ENCODE data around the gene IPO7. TPM values are rescaled to one million over a fixed set of nuclear protein-coding genes. Genes with fewer than 3 reads are reported as not detected.

The IPO7 gene
- total and polyA plus RNA-seq, 2 of the 13 experiments (the other 11 are each of a cell fraction or from before 2014, with no cell fraction given): 59.4 to 98.4 TPM

DNA sequence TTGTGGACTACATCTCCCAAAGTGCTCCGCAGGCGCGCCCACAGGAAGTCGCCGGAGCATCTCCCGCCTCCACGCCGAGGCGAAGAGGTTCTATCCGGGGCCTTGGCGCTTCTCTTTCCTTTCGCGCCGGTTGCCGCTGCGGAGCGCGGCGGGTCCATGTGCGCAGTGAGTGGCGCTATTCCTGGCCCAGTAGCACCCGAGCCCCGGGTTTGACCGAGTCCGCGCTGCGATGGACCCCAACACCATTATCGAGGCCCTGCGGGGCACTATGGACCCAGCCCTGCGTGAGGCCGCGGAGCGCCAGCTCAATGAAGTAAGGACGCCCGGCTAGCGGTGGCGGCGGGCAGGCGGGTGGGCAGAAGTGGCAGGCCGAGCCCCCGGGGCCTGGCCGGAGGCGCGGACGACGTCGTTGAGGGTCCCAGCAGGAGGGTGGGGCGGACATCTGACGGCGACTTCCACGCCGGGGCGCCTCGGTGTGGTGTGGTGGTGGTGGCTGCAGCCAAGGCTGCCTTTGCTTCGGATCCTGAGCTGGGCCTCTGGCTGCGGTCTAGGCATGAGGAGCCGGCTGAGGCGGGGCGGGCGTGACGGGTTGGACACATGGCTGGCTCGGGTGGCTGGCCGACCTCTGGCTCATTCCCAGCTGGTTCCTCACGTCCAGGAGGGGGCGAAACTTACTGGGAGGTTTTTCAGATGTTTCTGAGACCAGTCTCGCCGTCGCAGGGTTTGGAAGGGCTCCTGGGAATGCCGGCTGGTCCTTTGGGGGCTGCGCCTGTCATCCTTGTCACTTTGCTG lies at the start of gene IPO7 (continued):
- peak; percentile 74 for TF ChIP-seq REPIN1 (CRISPR knock-in tag; IDR thresholded peaks at IDR 0.05; ENCODE audit: borderline replicate concordance, low read depth)
- TF ChIP-seq ZNF274 (CRISPR knock-in tag; IDR thresholded peaks at IDR 0.05): peak; percentile 85
- TF ChIP-seq SMYD3 (CRISPR knock-in tag; IDR thresholded peaks at IDR 0.05): no peak
- TF ChIP-seq EZH2 (conservative IDR thresholded peaks at IDR 0.05; ENCODE audit: low read depth, low read length): no peak
- peak; percentile 21; the same call in 1 of the 2 replicates for TF ChIP-seq NFYB (CRISPR knock-in tag; IDR thresholded peaks at IDR 0.05)
- TF ChIP-seq NFIB (CRISPR knock-in tag; IDR thresholded peaks at IDR 0.05; ENCODE audit: borderline replicate concordance): no peak
- TF ChIP-seq, protein P1, sequence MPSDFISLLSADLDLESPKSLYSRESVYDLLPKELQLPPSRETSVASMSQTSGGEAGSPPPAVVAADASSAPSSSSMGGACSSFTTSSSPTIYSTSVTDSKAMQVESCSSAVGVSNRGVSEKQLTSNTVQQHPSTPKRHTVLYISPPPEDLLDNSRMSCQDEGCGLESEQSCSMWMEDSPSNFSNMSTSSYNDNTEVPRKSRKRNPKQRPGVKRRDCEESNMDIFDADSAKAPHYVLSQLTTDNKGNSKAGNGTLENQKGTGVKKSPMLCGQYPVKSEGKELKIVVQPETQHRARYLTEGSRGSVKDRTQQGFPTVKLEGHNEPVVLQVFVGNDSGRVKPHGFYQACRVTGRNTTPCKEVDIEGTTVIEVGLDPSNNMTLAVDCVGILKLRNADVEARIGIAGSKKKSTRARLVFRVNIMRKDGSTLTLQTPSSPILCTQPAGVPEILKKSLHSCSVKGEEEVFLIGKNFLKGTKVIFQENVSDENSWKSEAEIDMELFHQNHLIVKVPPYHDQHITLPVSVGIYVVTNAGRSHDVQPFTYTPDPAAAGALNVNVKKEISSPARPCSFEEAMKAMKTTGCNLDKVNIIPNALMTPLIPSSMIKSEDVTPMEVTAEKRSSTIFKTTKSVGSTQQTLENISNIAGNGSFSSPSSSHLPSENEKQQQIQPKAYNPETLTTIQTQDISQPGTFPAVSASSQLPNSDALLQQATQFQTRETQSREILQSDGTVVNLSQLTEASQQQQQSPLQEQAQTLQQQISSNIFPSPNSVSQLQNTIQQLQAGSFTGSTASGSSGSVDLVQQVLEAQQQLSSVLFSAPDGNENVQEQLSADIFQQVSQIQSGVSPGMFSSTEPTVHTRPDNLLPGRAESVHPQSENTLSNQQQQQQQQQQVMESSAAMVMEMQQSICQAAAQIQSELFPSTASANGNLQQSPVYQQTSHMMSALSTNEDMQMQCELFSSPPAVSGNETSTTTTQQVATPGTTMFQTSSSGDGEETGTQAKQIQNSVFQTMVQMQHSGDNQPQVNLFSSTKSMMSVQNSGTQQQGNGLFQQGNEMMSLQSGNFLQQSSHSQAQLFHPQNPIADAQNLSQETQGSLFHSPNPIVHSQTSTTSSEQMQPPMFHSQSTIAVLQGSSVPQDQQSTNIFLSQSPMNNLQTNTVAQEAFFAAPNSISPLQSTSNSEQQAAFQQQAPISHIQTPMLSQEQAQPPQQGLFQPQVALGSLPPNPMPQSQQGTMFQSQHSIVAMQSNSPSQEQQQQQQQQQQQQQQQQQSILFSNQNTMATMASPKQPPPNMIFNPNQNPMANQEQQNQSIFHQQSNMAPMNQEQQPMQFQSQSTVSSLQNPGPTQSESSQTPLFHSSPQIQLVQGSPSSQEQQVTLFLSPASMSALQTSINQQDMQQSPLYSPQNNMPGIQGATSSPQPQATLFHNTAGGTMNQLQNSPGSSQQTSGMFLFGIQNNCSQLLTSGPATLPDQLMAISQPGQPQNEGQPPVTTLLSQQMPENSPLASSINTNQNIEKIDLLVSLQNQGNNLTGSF (CRISPR knock-in tag; IDR thresholded peaks at IDR 0.05): no peak
- TF ChIP-seq, protein P2, sequence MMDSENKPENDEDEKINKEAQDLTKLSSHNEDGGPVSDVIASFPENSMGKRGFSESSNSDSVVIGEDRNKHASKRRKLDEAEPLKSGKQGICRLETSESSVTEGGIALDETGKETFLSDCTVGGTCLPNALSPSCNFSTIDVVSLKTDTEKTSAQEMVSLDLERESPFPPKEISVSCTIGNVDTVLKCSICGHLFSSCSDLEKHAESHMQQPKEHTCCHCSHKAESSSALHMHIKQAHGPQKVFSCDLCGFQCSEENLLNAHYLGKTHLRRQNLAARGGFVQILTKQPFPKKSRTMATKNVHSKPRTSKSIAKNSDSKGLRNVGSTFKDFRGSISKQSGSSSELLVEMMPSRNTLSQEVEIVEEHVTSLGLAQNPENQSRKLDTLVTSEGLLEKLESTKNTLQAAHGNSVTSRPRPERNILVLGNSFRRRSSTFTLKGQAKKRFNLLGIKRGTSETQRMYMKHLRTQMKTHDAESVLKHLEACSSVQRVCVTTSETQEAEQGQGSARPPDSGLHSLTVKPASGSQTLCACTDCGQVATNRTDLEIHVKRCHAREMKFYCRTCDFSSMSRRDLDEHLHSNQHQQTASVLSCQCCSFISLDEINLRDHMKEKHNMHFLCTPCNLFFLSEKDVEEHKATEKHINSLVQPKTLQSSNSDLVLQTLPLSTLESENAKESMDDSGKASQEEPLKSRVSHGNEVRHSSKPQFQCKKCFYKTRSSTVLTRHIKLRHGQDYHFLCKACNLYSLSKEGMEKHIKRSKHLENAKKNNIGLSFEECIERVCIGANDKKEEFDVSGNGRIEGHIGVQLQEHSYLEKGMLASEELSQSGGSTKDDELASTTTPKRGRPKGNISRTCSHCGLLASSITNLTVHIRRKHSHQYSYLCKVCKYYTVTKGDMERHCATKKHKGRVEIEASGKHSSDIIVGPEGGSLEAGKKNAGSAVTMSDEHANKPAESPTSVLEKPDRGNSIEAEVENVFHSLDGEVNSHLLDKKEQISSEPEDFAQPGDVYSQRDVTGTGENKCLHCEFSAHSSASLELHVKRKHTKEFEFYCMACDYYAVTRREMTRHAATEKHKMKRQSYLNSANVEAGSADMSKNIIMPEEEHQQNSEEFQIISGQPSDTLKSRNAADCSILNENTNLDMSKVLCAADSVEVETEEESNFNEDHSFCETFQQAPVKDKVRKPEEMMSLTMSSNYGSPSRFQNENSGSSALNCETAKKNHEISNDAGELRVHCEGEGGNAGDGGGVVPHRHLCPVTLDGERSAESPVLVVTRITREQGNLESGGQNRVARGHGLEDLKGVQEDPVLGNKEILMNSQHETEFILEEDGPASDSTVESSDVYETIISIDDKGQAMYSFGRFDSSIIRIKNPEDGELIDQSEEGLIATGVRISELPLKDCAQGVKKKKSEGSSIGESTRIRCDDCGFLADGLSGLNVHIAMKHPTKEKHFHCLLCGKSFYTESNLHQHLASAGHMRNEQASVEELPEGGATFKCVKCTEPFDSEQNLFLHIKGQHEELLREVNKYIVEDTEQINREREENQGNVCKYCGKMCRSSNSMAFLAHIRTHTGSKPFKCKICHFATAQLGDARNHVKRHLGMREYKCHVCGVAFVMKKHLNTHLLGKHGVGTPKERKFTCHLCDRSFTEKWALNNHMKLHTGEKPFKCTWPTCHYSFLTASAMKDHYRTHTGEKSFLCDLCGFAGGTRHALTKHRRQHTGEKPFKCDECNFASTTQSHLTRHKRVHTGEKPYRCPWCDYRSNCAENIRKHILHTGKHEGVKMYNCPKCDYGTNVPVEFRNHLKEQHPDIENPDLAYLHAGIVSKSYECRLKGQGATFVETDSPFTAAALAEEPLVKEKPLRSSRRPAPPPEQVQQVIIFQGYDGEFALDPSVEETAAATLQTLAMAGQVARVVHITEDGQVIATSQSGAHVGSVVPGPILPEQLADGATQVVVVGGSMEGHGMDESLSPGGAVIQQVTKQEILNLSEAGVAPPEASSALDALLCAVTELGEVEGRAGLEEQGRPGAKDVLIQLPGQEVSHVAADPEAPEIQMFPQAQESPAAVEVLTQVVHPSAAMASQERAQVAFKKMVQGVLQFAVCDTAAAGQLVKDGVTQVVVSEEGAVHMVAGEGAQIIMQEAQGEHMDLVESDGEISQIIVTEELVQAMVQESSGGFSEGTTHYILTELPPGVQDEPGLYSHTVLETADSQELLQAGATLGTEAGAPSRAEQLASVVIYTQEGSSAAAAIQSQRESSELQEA (CRISPR knock-in tag; IDR thresholded peaks at IDR 0.05; ENCODE audit: not compliant biosample characterization): peak; percentile 72
- TF ChIP-seq PCBP2 (optimal IDR thresholded peaks at IDR 0.05; ENCODE audit: low read depth, low read length, poor library complexity, severe bottlenecking): no peak
- no peak for TF ChIP-seq THYN1 (CRISPR knock-in tag; IDR thresholded peaks at IDR 0.05; ENCODE audit: borderline replicate concordance, low read depth)
- TF ChIP-seq, protein P3, sequence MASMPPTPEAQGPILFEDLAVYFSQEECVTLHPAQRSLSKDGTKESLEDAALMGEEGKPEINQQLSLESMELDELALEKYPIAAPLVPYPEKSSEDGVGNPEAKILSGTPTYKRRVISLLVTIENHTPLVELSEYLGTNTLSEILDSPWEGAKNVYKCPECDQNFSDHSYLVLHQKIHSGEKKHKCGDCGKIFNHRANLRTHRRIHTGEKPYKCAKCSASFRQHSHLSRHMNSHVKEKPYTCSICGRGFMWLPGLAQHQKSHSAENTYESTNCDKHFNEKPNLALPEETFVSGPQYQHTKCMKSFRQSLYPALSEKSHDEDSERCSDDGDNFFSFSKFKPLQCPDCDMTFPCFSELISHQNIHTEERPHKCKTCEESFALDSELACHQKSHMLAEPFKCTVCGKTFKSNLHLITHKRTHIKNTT (CRISPR knock-in tag; IDR thresholded peaks at IDR 0.05): no peak
- TF ChIP-seq, protein P4, sequence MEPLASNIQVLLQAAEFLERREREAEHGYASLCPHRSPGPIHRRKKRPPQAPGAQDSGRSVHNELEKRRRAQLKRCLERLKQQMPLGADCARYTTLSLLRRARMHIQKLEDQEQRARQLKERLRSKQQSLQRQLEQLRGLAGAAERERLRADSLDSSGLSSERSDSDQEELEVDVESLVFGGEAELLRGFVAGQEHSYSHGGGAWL (CRISPR knock-in tag; IDR thresholded peaks at IDR 0.05): peak; percentile 82
- peak; percentile 51 for TF ChIP-seq HDAC2 (CRISPR knock-in tag; IDR thresholded peaks at IDR 0.05)

Measured in HepG2 (cell line).